Stimulated activated naive CD8-positive, alpha-beta T cell treated with anti-CD3 and anti-CD28 coated beads, Interleukin-15, amount 100 ng/mL, for 72 hours (primary cell): ENCODE data around the gene CAVIN2.
"Not testable (repeated sequence)": the region's sequence is repeated elsewhere in the genome, so short reads cannot be mapped to it uniquely, and the experiment has no call there.

Source experiments
- ATAC-seq: fragments of 150-1000 bp; cut with Tn5 transposase; 2 replicates; pipeline ENCODE4 v1.10.0; 2021; ENCODE audit warnings: mild to moderate bottlenecking, moderate library complexity
- DNase-seq, 2 donors: peaks; one replicate each; pipeline ENCODE4 v3.0.0; 2021 to 2022
- H3K27ac Mint-ChIP-seq, 2 donors: one replicate each; pipeline ENCODE4 v1.8.0; 2022; ENCODE audit warnings: mild to moderate bottlenecking in 2 of 2, mixed read lengths in 2 of 2, moderate library complexity in 2 of 2
- H3K27me3 Mint-ChIP-seq: one replicate; pipeline ENCODE4 v1.8.0; 2022; ENCODE audit warnings: mixed read lengths
- H3K4me1 Mint-ChIP-seq: one replicate; pipeline ENCODE4 v1.8.0; 2022; ENCODE audit warnings: mild to moderate bottlenecking, mixed read lengths
- H3K4me3 Mint-ChIP-seq, 2 donors: one replicate each; pipeline ENCODE4 v1.8.0; 2022; ENCODE audit warnings: mild to moderate bottlenecking in 2 of 2, mixed read lengths in 2 of 2, moderate library complexity in 1 of 2
- H3K9me3 Mint-ChIP-seq, 2 donors: one replicate each; pipeline ENCODE4 v1.8.0; 2022; ENCODE audit warnings: mixed read lengths in 2 of 2

The CAVIN2 gene

GRCh38 chr2:191802180-191802579 is 44.7 kb downstream of the CAVIN2 start:
- Mint-ChIP-seq H3K9me3 (no peaks in the 10 kb centered on the region), H3K4me1 (no peaks in the 10 kb centered on the region)

GRCh38 chr2:191800874-191801273 is 46.0 kb downstream of the CAVIN2 start:
- no peaks in the 10 kb centered on the region for H3K4me1 Mint-ChIP-seq
- H3K27ac Mint-ChIP-seq, result no peak overlapping the region
- H3K9me3 Mint-ChIP-seq, result no peaks in the 10 kb centered on the region
- no peaks in the 10 kb centered on the region for H3K27me3 Mint-ChIP-seq
- DNase-seq (no peak), ATAC-seq (no peak)
- H3K4me3 Mint-ChIP-seq, result no peak overlapping the region

More at GRCh38 chr2:191802180-191802579, 44.7 kb downstream of the CAVIN2 start:
- no peak overlapping the region for H3K4me3 Mint-ChIP-seq
- ATAC-seq, result no peak
- no peak overlapping the region for H3K27ac Mint-ChIP-seq
- no peak for DNase-seq
- no peaks in the 10 kb centered on the region for H3K27me3 Mint-ChIP-seq

GRCh38 chr2:191799526-191799925 is 47.4 kb downstream of the CAVIN2 start:
- no peak for ATAC-seq
- no peak overlapping the region for H3K27ac Mint-ChIP-seq
- no peaks in the 10 kb centered on the region for H3K4me1 Mint-ChIP-seq
- H3K9me3 Mint-ChIP-seq, result no peaks in the 10 kb centered on the region
- H3K4me3 Mint-ChIP-seq, result no peak overlapping the region
- H3K27me3 Mint-ChIP-seq, result no peaks in the 10 kb centered on the region
- DNase-seq, result no peak

- no peaks in the 10 kb centered on the region for H3K4me1 Mint-ChIP-seq
- no peak overlapping the region for H3K27ac Mint-ChIP-seq
- H3K9me3 Mint-ChIP-seq, result no peaks in the 10 kb centered on the region
- H3K4me3 Mint-ChIP-seq, result no peak overlapping the region
- ATAC-seq (no peak), DNase-seq (no peak)
- H3K27me3 Mint-ChIP-seq, result peaks cover 11% of the 10 kb centered on the region
Observed at GRCh38 chr2:191797942-191798876, 48.7 kb downstream of the CAVIN2 start.

- ATAC-seq (no peak), DNase-seq (no peak)
- Mint-ChIP-seq H3K4me1 (no peaks in the 10 kb centered on the region), H3K27me3 (peaks cover 17% of the 10 kb centered on the region), H3K27ac (no peak overlapping the region), H3K4me3 (no peak overlapping the region), H3K9me3 (no peaks in the 10 kb centered on the region)
Observed at GRCh38 chr2:191797500-191797899, 49.4 kb downstream of the CAVIN2 start.

GRCh38 chr2:191795715-191796114 is 51.2 kb downstream of the CAVIN2 start:
- Mint-ChIP-seq H3K27ac (no peak overlapping the region), H3K4me3 (no peak overlapping the region), H3K9me3 (no peaks in the 10 kb centered on the region), H3K27me3 (peaks cover 25% of the 10 kb centered on the region), H3K4me1 (no peaks in the 10 kb centered on the region)
- ATAC-seq (no peak), DNase-seq (no peak)

GRCh38 chr2:191791953-191792560 is 54.8 kb downstream of the CAVIN2 start:
- ATAC-seq, result no peak
- H3K27ac Mint-ChIP-seq, result no peak overlapping the region

GRCh38 chr2:191790737-191791136 is 56.2 kb downstream of the CAVIN2 start:
- no peak overlapping the region for H3K27ac Mint-ChIP-seq
- no peak overlapping the region for H3K4me3 Mint-ChIP-seq
- no peaks in the 10 kb centered on the region for H3K9me3 Mint-ChIP-seq
- no peak for DNase-seq
- ATAC-seq, result no peak
- H3K27me3 Mint-ChIP-seq, result peaks cover 57% of the 10 kb centered on the region
- H3K4me1 Mint-ChIP-seq, result no peaks in the 10 kb centered on the region

More at GRCh38 chr2:191791953-191792560, 54.8 kb downstream of the CAVIN2 start:
- Mint-ChIP-seq H3K4me1 (no peaks in the 10 kb centered on the region), H3K4me3 (no peak overlapping the region), H3K9me3 (no peaks in the 10 kb centered on the region), H3K27me3 (peaks cover 50% of the 10 kb centered on the region)
- DNase-seq, result no peak

GRCh38 chr2:191789796-191790195 is 57.1 kb downstream of the CAVIN2 start:
- Mint-ChIP-seq H3K9me3 (no peaks in the 10 kb centered on the region), H3K27ac (no peak overlapping the region), H3K4me1 (no peaks in the 10 kb centered on the region), H3K27me3 (peaks cover 59% of the 10 kb centered on the region), H3K4me3 (no peak overlapping the region)
- ATAC-seq (no peak), DNase-seq (no peak)

- ATAC-seq, result no peak
- peaks cover 42% of the 10 kb centered on the region for H3K27me3 Mint-ChIP-seq
- no peaks in the 10 kb centered on the region for H3K9me3 Mint-ChIP-seq
- no peak for DNase-seq
- H3K27ac Mint-ChIP-seq, result no peak overlapping the region
- H3K4me3 Mint-ChIP-seq, result no peak overlapping the region
- H3K4me1 Mint-ChIP-seq, result no peaks in the 10 kb centered on the region
Observed at GRCh38 chr2:191786694-191787093, 60.2 kb downstream of the CAVIN2 start.

GRCh38 chr2:191785651-191786050 is 61.2 kb downstream of the CAVIN2 start:
- not testable (repeated sequence) for H3K4me1 Mint-ChIP-seq, DNase-seq, ATAC-seq, H3K27ac Mint-ChIP-seq, H3K9me3 Mint-ChIP-seq, H3K4me3 Mint-ChIP-seq
- peaks cover 33% of the 10 kb centered on the region for H3K27me3 Mint-ChIP-seq
